Esophagus squamous epithelium (tissue), 5 donors: ENCODE data around the gene KBTBD2. TPM values are rescaled to one million over a fixed set of nuclear protein-coding genes. Genes with fewer than 3 reads are reported as not detected.

Experiments
- DNase-seq: peaks from one replicate; lab custom pipeline; 2025; lab: John Stamatoyannopoulos, UW
- H3K27ac ChIP-seq, 4 donors: fragments of 200-600 bp; sonication (generic); one replicate each; pipeline ENCODE4 v1.5.1; 2016 to 2019; ENCODE audit warnings: mild to moderate bottlenecking in 1 of 4
- H3K27me3 ChIP-seq, 4 donors: fragments of 200-600 bp; sonication (generic); 1 replicate in 3 of 4; 2 replicates in 1 of 4; pipeline versions ENCODE4 v1.5.1 to v1.6.0; 2017 to 2021; ENCODE audit warnings: antibody characterized with exemption in 1 of 4
- H3K36me3 ChIP-seq, 3 donors: fragments of 200-600 bp; sonication (generic); one replicate each; pipeline ENCODE4 v1.5.1; 2016 to 2019
- H3K4me1 ChIP-seq, 3 donors: fragments of 200-600 bp; sonication (generic); one replicate each; pipeline ENCODE4 v1.5.1; 2017 to 2019
- H3K4me3 ChIP-seq, 4 donors: fragments of 200-600 bp; sonication (generic); 1 replicate in 3 of 4; 2 replicates in 1 of 4; pipeline ENCODE4 v1.5.1; 2016 to 2019; ENCODE audit warnings: mild to moderate bottlenecking in 2 of 4, moderate library complexity in 1 of 4
- H3K9me3 ChIP-seq, 3 donors: fragments of 200-600 bp; sonication (generic); one replicate each; pipeline ENCODE4 v1.5.1; 2016 to 2019
- CTCF ChIP-seq, 6 experiments: fragments of 450-650 bp in 4 of 6; fragments of 200-600 bp in 2 of 6; sonication (generic) in 2 of 6; IDR thresholded peaks; one replicate each; pipeline ENCODE4 v1.5.1; 2016 to 2019; ENCODE audit warnings: antibody characterized with exemption in 6 of 6, mild to moderate bottlenecking in 4 of 6, moderate library complexity in 4 of 6
- POLR2A ChIP-seq, 4 donors: fragments of 450-650 bp; IDR thresholded peaks; one replicate each; pipeline ENCODE4 v1.6.1; 2017; ENCODE audit warnings: antibody characterized with exemption in 4 of 4, mild to moderate bottlenecking in 4 of 4, moderate library complexity in 3 of 4
- WGBS, 2 donors: methylation state at CpG; one replicate each; pipeline ENCODE4 v1.1.5; 2018; 5-methylcytosine and 5-hydroxymethylcytosine counted together
- intact Hi-C: fragments of 100-400 bp; cut with DNase I; formaldehyde crosslinking; loops from one replicate; pipeline ENCODE4 v1.15.0; 2022
- total RNA-seq, 4 donors: library from RNA; depleted of rRNA; stranded (reverse); fragments of >200 nt; gene quantifications; one replicate each; pipeline ENCODE4 v1.1.0, GENCODE V29; 2016
- donor health status: DM: yes; HTN: yes; CAD: no.

Gene KBTBD2
- total RNA-seq, 4 donors from 2014 or later, result 13.3 to 36.4 (median 23.8) TPM

- 0% methylated on average over 8 of the region's 8 CpGs for WGBS, 2 donors
- H3K36me3 ChIP-seq, result no peaks in the 10 kb centered on the region
Measured at GRCh38 chr7:32890793-32891042, 842 bp downstream of the KBTBD2 start.

GRCh38 chr7:32890010-32890792 lies 1.4 kb downstream of the KBTBD2 start:
- DNase-seq, result no peak
- Histone ChIP-seq H3K27me3 (no peaks in the 10 kb centered on the region), H3K27ac (peak overlapping the region; percentile 97 to 100 (median 100)), H3K4me3 (peak overlapping the region; percentile 80 to 98 (median 92)), H3K4me1 (peaks cover 7 to 67% (median 21%) of the 10 kb centered on the region in 3 donors), H3K36me3 (no peaks in the 10 kb centered on the region), H3K9me3 (no peaks in the 10 kb centered on the region)
- intact Hi-C loops, result no loop called here
- peak in 1 of 4 donors; percentile 54 for TF ChIP-seq POLR2A (IDR thresholded peaks at IDR 0.05)
- TF ChIP-seq CTCF (IDR thresholded peaks at IDR 0.05), result no peak
- 0 to 1% methylated on average over 16 of the region's 16 CpGs for WGBS, 2 donors

More at GRCh38 chr7:32890793-32891042, 842 bp downstream of the KBTBD2 start:
- H3K4me3 ChIP-seq, result peak overlapping the region; percentile 80 to 98 (median 92)
- peak overlapping the region; percentile 97 to 100 (median 100) for H3K27ac ChIP-seq
- intact Hi-C loops, result no loop called here
- no peak for DNase-seq
- peaks cover 7 to 63% (median 21%) of the 10 kb centered on the region in 3 donors for H3K4me1 ChIP-seq
- H3K9me3 ChIP-seq, result no peaks in the 10 kb centered on the region
- no peaks in the 10 kb centered on the region for H3K27me3 ChIP-seq
- no peak for TF ChIP-seq CTCF (IDR thresholded peaks at IDR 0.05)
- TF ChIP-seq POLR2A (IDR thresholded peaks at IDR 0.05), result no peak

- intact Hi-C loops, result no loop called here
- 79% methylated on average over 6 of the region's 6 CpGs for WGBS, 2 donors
- Histone ChIP-seq H3K36me3 (no peaks in the 10 kb centered on the region), H3K27ac (peak overlapping the region in 1 of 4 donors; percentile 100), H3K4me1 (peaks cover 7 to 75% (median 26%) of the 10 kb centered on the region in 3 donors), H3K9me3 (no peaks in the 10 kb centered on the region), H3K27me3 (no peaks in the 10 kb centered on the region), H3K4me3 (no peak overlapping the region)
- TF ChIP-seq CTCF (IDR thresholded peaks at IDR 0.05) (no peak), POLR2A (IDR thresholded peaks at IDR 0.05) (no peak)
- no peak for DNase-seq
Measured at GRCh38 chr7:32888505-32888904, 3.1 kb downstream of the KBTBD2 start.

DNA sequence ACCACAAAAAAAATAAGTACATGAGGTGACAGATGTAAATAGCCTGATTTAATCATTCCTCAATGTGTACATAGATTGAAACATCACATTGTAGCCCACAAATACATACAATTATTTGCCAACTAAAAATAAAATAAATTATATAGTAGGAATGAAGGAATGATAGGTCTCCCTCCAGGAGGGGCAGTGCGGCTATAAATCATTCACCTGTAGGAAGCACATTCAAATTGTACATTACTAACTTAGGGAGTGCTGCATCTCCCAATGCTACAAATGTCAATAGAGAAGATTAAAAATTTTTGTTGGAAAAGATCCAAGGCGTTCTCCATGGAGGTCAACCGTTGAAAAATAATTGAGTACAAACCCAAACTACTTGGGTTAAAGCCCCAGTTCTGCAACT lies 4.2 kb downstream of the KBTBD2 start:
- Histone ChIP-seq H3K4me1 (peaks cover 7 to 75% (median 19%) of the 10 kb centered on the region in 3 donors), H3K4me3 (no peak overlapping the region), H3K9me3 (no peaks in the 10 kb centered on the region), H3K27me3 (no peaks in the 10 kb centered on the region), H3K27ac (no peak overlapping the region), H3K36me3 (no peaks in the 10 kb centered on the region)
- intact Hi-C loops, result no loop called here
- no peak for DNase-seq
- WGBS, 2 donors, result 45 to 57% methylated on average over 3 of the region's 3 CpGs
- TF ChIP-seq POLR2A (IDR thresholded peaks at IDR 0.05) (no peak), CTCF (IDR thresholded peaks at IDR 0.05) (no peak)

DNA sequence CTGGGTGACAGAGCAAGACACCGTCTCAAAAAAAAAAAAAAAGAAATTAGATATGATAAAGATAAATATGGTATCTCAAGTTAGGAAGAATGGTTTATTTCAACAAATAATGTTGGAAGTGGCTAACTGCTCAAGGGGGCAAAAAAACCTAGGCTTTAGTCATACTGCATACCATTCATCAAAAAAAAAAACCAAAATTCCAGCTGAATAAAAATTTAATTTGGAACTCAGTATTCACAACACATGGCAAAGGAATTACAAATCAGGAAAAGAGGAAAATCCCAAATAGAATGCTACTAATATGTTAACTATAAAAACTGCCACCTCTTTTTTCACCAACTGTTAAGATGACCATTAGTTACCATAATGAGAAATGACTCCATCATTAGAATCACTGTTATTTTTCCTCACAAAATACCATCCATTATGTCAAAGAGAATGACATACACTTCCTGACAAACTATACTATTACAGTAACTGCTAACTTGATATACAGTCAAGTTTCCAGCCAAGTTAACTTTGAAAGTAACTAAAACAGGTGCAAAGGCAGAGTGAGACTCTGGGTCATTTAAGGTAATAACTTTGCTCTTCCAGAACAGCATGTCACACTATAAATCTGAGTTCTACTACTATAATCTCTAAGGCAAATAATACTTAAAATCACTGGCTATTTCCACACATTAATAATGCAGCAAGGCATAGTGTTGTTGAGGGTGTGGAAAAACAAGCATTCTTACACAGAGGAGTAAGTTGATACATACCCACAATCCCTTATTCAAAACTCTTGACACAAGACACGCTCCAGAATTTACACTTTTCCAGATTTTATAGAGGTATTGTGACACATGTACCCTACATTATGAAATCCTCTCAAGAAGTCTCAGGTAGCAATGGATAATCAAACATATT lies 10.2 kb downstream of the KBTBD2 start:
- WGBS, 2 donors, result 74 to 76% methylated on average over 2 of the region's 2 CpGs
- intact Hi-C loops, result no loop called here
- Histone ChIP-seq H3K9me3 (no peaks in the 10 kb centered on the region), H3K27ac (no peak overlapping the region), H3K4me3 (no peak overlapping the region), H3K27me3 (no peaks in the 10 kb centered on the region), H3K36me3 (peaks cover 0 to 18% (median 0%) of the 10 kb centered on the region in 3 donors), H3K4me1 (peaks cover 6 to 72% (median 27%) of the 10 kb centered on the region in 3 donors)
- DNase-seq, result no peak
- TF ChIP-seq POLR2A (IDR thresholded peaks at IDR 0.05), result no peak
- no peak for TF ChIP-seq CTCF (IDR thresholded peaks at IDR 0.05)
